Spleen (tissue), 11 donors: ENCODE measurements around the gene LRRK1. TPM values are rescaled to one million over a fixed set of nuclear protein-coding genes. Genes with fewer than 3 reads are reported as not detected.

Source experiments
- DNase-seq: peaks from one replicate; pipeline ENCODE4 v3.0.0-alpha.2; 2020
- H3K27ac ChIP-seq, 8 donors: fragments of 200-600 bp; sonication (generic) in 7 of 8; 1 replicate in 4 of 8; 2 replicates in 4 of 8; pipeline versions ENCODE4 v1.5.0 to v1.8.0; 2016 to 2021; ENCODE audit warnings: inconsistent platforms in 4 of 8, mild to moderate bottlenecking in 4 of 8, moderate library complexity in 1 of 8
- H3K27me3 ChIP-seq, 7 donors: fragments of 200-600 bp; sonication (generic) in 6 of 7; replicated peaks in 1 of 7; 1 replicate in 4 of 7; 2 replicates in 3 of 7; pipeline versions ENCODE4 v1.5.0 to v1.8.0; 2016 to 2021; ENCODE audit warnings: inconsistent platforms in 3 of 7, mild to moderate bottlenecking in 1 of 7
- H3K36me3 ChIP-seq, 6 donors: fragments of 200-600 bp; sonication (generic) in 5 of 6; 1 replicate in 4 of 6; 2 replicates in 2 of 6; pipeline versions ENCODE4 v1.5.0 to v1.8.0; 2016 to 2021; ENCODE audit warnings: inconsistent platforms in 2 of 6
- H3K4me1 ChIP-seq, 6 donors: fragments of 200-600 bp; sonication (generic) in 5 of 6; 1 replicate in 3 of 6; 2 replicates in 3 of 6; pipeline versions ENCODE4 v1.5.0 to v1.8.0; 2016 to 2021; ENCODE audit warnings: inconsistent platforms in 3 of 6
- H3K4me3 ChIP-seq, 8 donors: fragments of 200-600 bp; sonication (generic) in 7 of 8; 1 replicate in 4 of 8; 2 replicates in 4 of 8; pipeline versions ENCODE4 v1.5.0 to v1.8.0; 2016 to 2021; ENCODE audit warnings: inconsistent platforms in 4 of 8, mild to moderate bottlenecking in 4 of 8, moderate library complexity in 2 of 8
- H3K9me3 ChIP-seq, 8 donors: fragments of 200-600 bp; sonication (generic) in 7 of 8; 1 replicate in 4 of 8; 2 replicates in 4 of 8; pipeline versions ENCODE4 v1.5.0 to v1.8.0; 2016 to 2021; ENCODE audit warnings: inconsistent platforms in 4 of 8
- CTCF ChIP-seq, 11 experiments: fragments of 200-600 bp in 7 of 11; fragments of 450-650 bp in 4 of 11; sonication (generic) in 4 of 11; IDR thresholded peaks in 8 of 11; conservative IDR thresholded peaks in 3 of 11; 1 replicate in 7 of 11; 2 replicates in 4 of 11; pipeline versions ENCODE4 v1.4.0 to v1.8.0; 2016 to 2021; ENCODE audit warnings: antibody characterized with exemption in 11 of 11, inconsistent platforms in 4 of 11, mild to moderate bottlenecking in 1 of 11
- POLR2A ChIP-seq, 3 donors: fragments of 450-650 bp; IDR thresholded peaks; one replicate each; pipeline ENCODE4 v1.5.1; 2017; ENCODE audit warnings: antibody characterized with exemption in 3 of 3, mild to moderate bottlenecking in 1 of 3
- POLR2AphosphoS5 ChIP-seq, 3 donors: sonication (generic); formaldehyde crosslinking; IDR thresholded peaks; one replicate each; pipeline ENCODE4 v1.5.1; 2017; ENCODE audit warnings: antibody characterized with exemption in 3 of 3
- WGBS, 5 donors: extraction: QIAGEN DNeasy Blood & Tissue Kit in 3 of 5; methylation state at CpG; one replicate each; pipeline versions ENCODE4 v1.1.5 to v1.1.7; 2013 to 2018; 5-methylcytosine and 5-hydroxymethylcytosine counted together
- intact Hi-C: fragments of 100-400 bp; cut with DNase I; formaldehyde crosslinking; loops from one replicate; pipeline ENCODE4 v1.15.0; 2023; ENCODE audit warnings: low total_unique reads
- polyA plus RNA-seq, 3 donors: library from polyadenylated mRNA; stranded (reverse); fragments of 200-250 nt; gene quantifications; one replicate each; pipeline ENCODE4 v1.2.1, GENCODE V29; 2013
- total RNA-seq, 7 donors: library from RNA; depleted of rRNA in 3 of 7; stranded (reverse); fragments of >200 nt in 3 of 7; fragmentation: NEBNext Ultra II Directional in 4 of 7; extraction: Animal tissue kit (Norgen Biotek cat#: 25700) in 4 of 7; gene quantifications; one replicate each; pipeline versions ENCODE4 v1.1.0 to v1.2.1, GENCODE V29; 2016 to 2021
- donor health status: healthy with polysubstance abuse.
- donor health status: DM: no; HTN: no; CAD: no; lungs with moderate emphysema.
- donor health status: DM: no; HTN: no; CAD: no.
- donor health status: Bipolar disorder and iron deficiency.
- donor health status: healthy.
- donor health status: DM: no; HTN: no; CAD: no.
- donor health status: DM: yes; HTN: yes; CAD: no.

The LRRK1 gene
- total and polyA plus RNA-seq, 10 donors, result 12.0 to 60.2 (median 48.8) TPM

DNA sequence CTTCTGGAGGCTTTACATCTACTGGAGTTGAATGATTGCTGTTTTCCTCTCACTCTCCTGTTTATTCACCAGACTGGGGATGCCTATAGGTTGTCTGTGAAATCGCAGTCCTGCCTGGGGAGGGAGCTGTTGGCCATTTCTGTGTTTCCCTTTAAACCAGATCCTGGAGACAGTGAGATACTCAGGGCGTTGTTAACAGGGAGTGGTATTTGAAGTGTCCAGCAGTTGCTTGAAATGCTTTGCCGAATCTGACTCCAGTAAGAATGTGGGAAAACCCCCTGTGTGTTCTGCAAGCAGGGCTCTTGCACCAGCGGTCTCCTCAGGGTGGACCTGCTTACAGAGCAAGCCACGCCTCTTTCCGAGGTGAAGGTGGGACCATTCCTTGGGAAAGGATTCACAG lies 4.3 kb upstream of the LRRK1 start:
- intact Hi-C loops, result no loop called here
- Histone ChIP-seq H3K27me3 (peaks cover 0 to 26% (median 0%) of the 10 kb centered on the region in 7 donors), H3K9me3 (peaks cover 0 to 4% (median 0%) of the 10 kb centered on the region in 8 donors), H3K4me3 (no peak overlapping the region), H3K4me1 (peaks cover 0 to 35% (median 22%) of the 10 kb centered on the region in 6 donors), H3K36me3 (no peaks in the 10 kb centered on the region), H3K27ac (no peak overlapping the region)
- no peak for DNase-seq
- TF ChIP-seq POLR2AphosphoS5 (IDR thresholded peaks at IDR 0.05), result no peak
- TF ChIP-seq POLR2A (IDR thresholded peaks at IDR 0.05), result no peak
- no peak for TF ChIP-seq CTCF (IDR thresholded peaks at IDR 0.05 in 8 of 11, conservative IDR thresholded peaks at IDR 0.05 in 3 of 11)
- WGBS, 5 donors, result 71 to 80% (median 76%) methylated on average over 6 of the region's 6 CpGs

DNA sequence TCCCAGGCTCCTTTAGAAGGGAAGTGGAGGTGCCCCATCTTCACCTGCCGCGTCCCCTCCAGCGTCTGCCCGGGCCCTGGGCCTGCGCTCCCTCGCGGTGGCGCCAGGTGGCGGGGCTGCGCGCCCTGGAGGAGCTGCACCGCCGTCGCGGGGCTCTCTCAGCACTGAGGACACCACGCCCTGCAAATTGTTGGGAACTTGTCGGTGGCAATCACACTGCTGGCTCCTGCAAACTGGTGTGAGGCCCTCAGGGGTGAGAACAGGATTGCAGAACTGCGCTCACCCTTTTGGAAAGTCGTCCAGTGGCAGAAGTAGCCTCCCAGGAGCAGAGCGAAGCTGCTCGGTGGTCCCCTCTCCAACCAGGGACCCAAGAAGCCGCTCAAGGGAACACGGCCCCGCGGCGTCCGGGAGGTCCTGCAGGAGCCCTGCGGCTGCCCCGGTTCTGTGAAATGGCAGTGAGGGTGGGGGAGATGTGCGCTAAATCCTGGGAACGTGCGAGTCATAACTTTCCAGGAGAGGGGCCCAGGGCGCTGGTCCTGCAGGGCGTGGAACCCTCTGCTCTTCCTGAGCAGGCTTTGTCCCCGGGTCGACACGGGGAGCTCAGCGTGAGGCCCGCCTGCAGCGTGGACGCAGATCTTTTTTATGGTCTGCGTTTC lies 995 bp upstream of the LRRK1 start:
- peak overlapping the region in 7 of 8 donors; percentile 60 to 88 (median 86) for H3K27ac ChIP-seq
- intact Hi-C loops, result no loop called here
- H3K9me3 ChIP-seq, result peaks cover 0 to 1% (median 0%) of the 10 kb centered on the region in 8 donors
- TF ChIP-seq POLR2AphosphoS5 (IDR thresholded peaks at IDR 0.05) (peak; percentile 68 to 87 (median 81)), CTCF (IDR thresholded peaks at IDR 0.05 in 8 of 11, conservative IDR thresholded peaks at IDR 0.05 in 3 of 11) (peak; percentile 88 to 98 (median 96)), POLR2A (IDR thresholded peaks at IDR 0.05) (no peak)
- H3K4me1 ChIP-seq, result peaks cover 20 to 68% (median 54%) of the 10 kb centered on the region in 6 donors
- DNase-seq, result peak; percentile 97
- no peaks in the 10 kb centered on the region for H3K36me3 ChIP-seq
- peak overlapping the region; percentile 63 to 82 (median 73) for H3K4me3 ChIP-seq
- WGBS, 5 donors, result 1 to 2% (median 1%) methylated on average over 14 to 42 of the region's 42 CpGs
- peaks cover 0 to 27% (median 0%) of the 10 kb centered on the region in 7 donors for H3K27me3 ChIP-seq

DNA sequence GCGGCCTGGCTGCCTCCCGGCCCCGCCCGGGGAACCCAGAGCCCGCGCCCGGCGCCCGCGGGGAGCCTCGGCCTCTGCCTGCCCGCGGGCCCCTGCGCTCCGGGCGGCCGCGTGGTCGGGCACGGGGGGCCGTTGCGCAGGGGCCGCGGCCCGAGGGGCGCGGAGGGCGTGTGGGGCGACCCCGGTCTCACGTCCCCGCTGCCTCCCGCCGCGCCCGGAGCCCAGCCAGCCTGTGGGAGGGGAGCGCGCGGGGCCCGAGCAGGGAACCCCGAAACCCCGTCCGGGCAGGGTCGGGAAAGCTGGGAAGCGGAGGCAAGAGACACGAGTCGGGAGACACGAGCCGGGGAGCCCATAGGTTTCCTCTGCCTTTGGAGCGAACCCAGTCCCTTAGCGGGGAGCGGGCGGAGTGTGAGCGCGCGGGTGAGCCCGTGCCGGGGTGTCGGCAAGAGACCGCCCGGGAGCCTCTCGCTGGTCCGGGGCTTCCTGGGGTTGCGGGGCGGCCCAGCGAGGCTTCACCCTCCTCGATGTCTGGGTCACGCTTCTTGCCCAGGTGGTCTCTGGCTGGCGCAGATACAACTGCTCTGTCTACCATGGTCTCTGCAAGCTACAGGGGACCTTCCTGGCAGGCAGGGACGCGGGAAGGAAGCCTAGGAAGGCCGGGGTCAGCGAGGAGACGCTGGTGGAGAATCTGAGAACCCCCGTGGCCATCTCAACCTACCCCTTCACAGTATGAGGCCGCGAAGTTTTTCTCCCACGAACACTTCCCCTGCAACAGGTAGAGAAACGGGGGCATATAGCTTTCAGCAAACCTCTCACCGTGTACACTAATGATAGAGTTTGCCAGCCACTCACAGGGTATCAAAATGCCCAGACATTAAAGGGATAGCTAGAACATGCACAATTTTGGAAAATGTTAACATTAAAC lies 586 bp downstream of the LRRK1 start:
- H3K36me3 ChIP-seq, result peaks cover 0 to 15% (median 2%) of the 10 kb centered on the region in 6 donors
- no peak for TF ChIP-seq POLR2A (IDR thresholded peaks at IDR 0.05)
- TF ChIP-seq CTCF (IDR thresholded peaks at IDR 0.05 in 8 of 11, conservative IDR thresholded peaks at IDR 0.05 in 3 of 11), result no peak
- TF ChIP-seq POLR2AphosphoS5 (IDR thresholded peaks at IDR 0.05), result peak in 2 of 3 donors; percentile 10 to 41
- H3K4me3 ChIP-seq, result peak overlapping the region; percentile 47 to 82 (median 73)
- no peaks in the 10 kb centered on the region for H3K9me3 ChIP-seq
- peaks cover 0 to 27% (median 0%) of the 10 kb centered on the region in 7 donors for H3K27me3 ChIP-seq
- H3K4me1 ChIP-seq, result peaks cover 20 to 80% (median 66%) of the 10 kb centered on the region in 6 donors
- peak overlapping the region; percentile 13 to 88 (median 83) for H3K27ac ChIP-seq
- WGBS, 5 donors, result 2 to 8% (median 3%) methylated on average over 18 to 80 of the region's 80 CpGs
- intact Hi-C loops, result no loop called here
- DNase-seq, result peak; percentile 90
